OCI-LY3 (cell line): ENCODE measurements around the gene BICC1.

Experiments
- H2AFZ ChIP-seq: fragments of 200-600, 300-600 bp; shearing (Covaris generic); 2 replicates; pipeline ENCODE4 v1.6.0; 2014; ENCODE audit warnings: antibody characterized with exemption, low read depth, low read length
- H3K27ac ChIP-seq: fragments of 200-600, 300-600 bp; sonication (generic); 2 replicates; pipeline ENCODE4 v1.5.1; 2014; ENCODE audit warnings: mild to moderate bottlenecking, low read length, moderate library complexity, mixed read lengths
- H3K27me3 ChIP-seq: fragments of 200-600, 300-600 bp; sonication (generic); 2 replicates; pipeline ENCODE4 v1.6.1; 2014; ENCODE audit warnings: low read depth, low read length, mixed read lengths
- H3K36me3 ChIP-seq: fragments of 200-600, 300-600 bp; sonication (generic); replicated peaks from 2 replicates; pipeline ENCODE3; 2014; ENCODE audit warnings: low read depth, low read length, mixed read lengths
- H3K4me1 ChIP-seq: fragments of 300-600, 200-600 bp; sonication (generic); 2 replicates; pipeline ENCODE4 v1.6.1; 2014; ENCODE audit warnings: low read length, mixed read lengths
- H3K4me2 ChIP-seq: fragments of 200-600, 300-600 bp; sonication (generic); 2 replicates; pipeline ENCODE4 v1.6.1; 2014; ENCODE audit warnings: low read length, mixed read lengths
- H3K4me3 ChIP-seq: fragments of 300-600, 200-600 bp; sonication (generic); 2 replicates; pipeline ENCODE4 v1.5.1; 2014; ENCODE audit warnings: antibody characterized with exemption, mild to moderate bottlenecking, low read length, moderate library complexity
- H3K79me2 ChIP-seq: fragments of 300-600, 200-600 bp; shearing (Covaris generic); 2 replicates; pipeline ENCODE4 v1.6.1; 2014; ENCODE audit warnings: mild to moderate bottlenecking, low read length, mixed read lengths
- H3K9ac ChIP-seq: fragments of 300-600, 200-600 bp; shearing (Covaris generic); 2 replicates; pipeline ENCODE4 v1.6.0; 2014; ENCODE audit warnings: mild to moderate bottlenecking, low read length, moderate library complexity
- H3K9me3 ChIP-seq: fragments of 200-600, 300-600 bp; shearing (Covaris generic); 2 replicates; pipeline ENCODE4 v1.6.1; 2014; ENCODE audit warnings: low read length, mixed read lengths; ENCODE audit not compliant: insufficient read depth
- H4K20me1 ChIP-seq: fragments of 200-600, 300-600 bp; sonication (generic); 2 replicates; pipeline ENCODE4 v1.6.1; 2016; ENCODE audit warnings: low read length, mixed read lengths; ENCODE audit not compliant: insufficient read depth
- CTCF ChIP-seq: fragments of 200-600, 300-600 bp; sonication (generic); IDR thresholded peaks from 2 replicates; pipeline ENCODE4 v1.5.1; 2014; ENCODE audit warnings: antibody characterized with exemption, low read length, low read depth
- EZH2phosphoT487 ChIP-seq: fragments of 200-600 bp; shearing (Covaris generic); IDR thresholded peaks from 2 replicates; pipeline ENCODE4 v1.6.1; 2018; ENCODE audit warnings: antibody characterized with exemption, mixed run types, low read depth

BICC1 gene

GRCh38 chr10:58746474-58747185 lies 234.0 kb downstream of the BICC1 start:
- H3K4me2 ChIP-seq = no peak overlapping the region
- no peak overlapping the region for H3K27ac ChIP-seq
- H4K20me1 ChIP-seq = no peaks in the 10 kb centered on the region
- no peaks in the 10 kb centered on the region for H3K9me3 ChIP-seq
- no peaks in the 10 kb centered on the region for H3K79me2 ChIP-seq
- H2AFZ ChIP-seq = no peak overlapping the region
- no peak overlapping the region for H3K9ac ChIP-seq
- no peaks in the 10 kb centered on the region for H3K27me3 ChIP-seq
- no peak for TF ChIP-seq CTCF
- TF ChIP-seq EZH2phosphoT487 = no peak
- no peaks in the 10 kb centered on the region for H3K4me1 ChIP-seq
- H3K36me3 ChIP-seq = no peaks in the 10 kb centered on the region
- H3K4me3 ChIP-seq = no peak overlapping the region

GRCh38 chr10:58747687-58748086 lies 235.0 kb downstream of the BICC1 start:
- no peaks in the 10 kb centered on the region for H3K36me3 ChIP-seq
- no peaks in the 10 kb centered on the region for H4K20me1 ChIP-seq
- H3K27me3 ChIP-seq = no peaks in the 10 kb centered on the region
- no peak overlapping the region for H3K9ac ChIP-seq
- H3K79me2 ChIP-seq = no peaks in the 10 kb centered on the region
- H3K4me1 ChIP-seq = no peaks in the 10 kb centered on the region
- no peak overlapping the region for H3K4me3 ChIP-seq
- H3K9me3 ChIP-seq = no peaks in the 10 kb centered on the region
- H3K27ac ChIP-seq = no peak overlapping the region
- no peak overlapping the region for H2AFZ ChIP-seq
- H3K4me2 ChIP-seq = no peak overlapping the region
- no peak for TF ChIP-seq CTCF
- no peak for TF ChIP-seq EZH2phosphoT487

- TF ChIP-seq CTCF = no peak
- no peak for TF ChIP-seq EZH2phosphoT487
- H3K36me3 ChIP-seq = no peaks in the 10 kb centered on the region
- no peak overlapping the region for H3K9ac ChIP-seq
- H4K20me1 ChIP-seq = no peaks in the 10 kb centered on the region
- H3K4me3 ChIP-seq = no peak overlapping the region
- H3K27me3 ChIP-seq = no peaks in the 10 kb centered on the region
- no peak overlapping the region for H3K4me2 ChIP-seq
- no peaks in the 10 kb centered on the region for H3K9me3 ChIP-seq
- H3K79me2 ChIP-seq = no peaks in the 10 kb centered on the region
- no peak overlapping the region for H3K27ac ChIP-seq
- H2AFZ ChIP-seq = no peak overlapping the region
- H3K4me1 ChIP-seq = no peaks in the 10 kb centered on the region
These were observed 240.0 kb downstream of the BICC1 start for GRCh38 chr10:58752665-58753064.

GRCh38 chr10:58753425-58753824 lies 240.8 kb downstream of the BICC1 start:
- Histone ChIP-seq H3K27ac (no peak overlapping the region), H2AFZ (no peak overlapping the region), H3K4me2 (no peak overlapping the region), H3K27me3 (no peaks in the 10 kb centered on the region), H3K4me3 (no peak overlapping the region), H4K20me1 (no peaks in the 10 kb centered on the region), H3K36me3 (no peaks in the 10 kb centered on the region), H3K4me1 (no peaks in the 10 kb centered on the region), H3K79me2 (no peaks in the 10 kb centered on the region), H3K9ac (no peak overlapping the region), H3K9me3 (no peaks in the 10 kb centered on the region)
- TF ChIP-seq CTCF = no peak
- no peak for TF ChIP-seq EZH2phosphoT487
